Tibial artery (tissue), 4 donors: ENCODE data around the gene C4orf46.

Experiments
- DNase-seq, 2 donors: peaks; one replicate each; pipeline ENCODE4 v3.0.0-alpha.2; 2019
- H3K27ac ChIP-seq, 2 donors: fragments of 200-600 bp; sonication (generic) in 1 of 2; 1 replicate in 1 of 2; 2 replicates in 1 of 2; pipeline ENCODE4 v1.5.1; 2018 to 2019; ENCODE audit warnings: mild to moderate bottlenecking in 1 of 2
- H3K27me3 ChIP-seq, 2 donors: fragments of 200-600 bp; sonication (generic) in 1 of 2; one replicate each; pipeline versions ENCODE4 v1.5.1 to v1.6.0; 2016 to 2019
- H3K36me3 ChIP-seq, 3 donors: fragments of 200-600 bp; sonication (generic) in 2 of 3; one replicate each; pipeline ENCODE4 v1.5.1; 2016 to 2019; ENCODE audit warnings: mild to moderate bottlenecking in 2 of 3
- H3K4me1 ChIP-seq, 4 donors: fragments of 200-600 bp; sonication (generic) in 2 of 4; 1 replicate in 3 of 4; 2 replicates in 1 of 4; pipeline ENCODE4 v1.5.1; 2016 to 2019
- H3K4me3 ChIP-seq, 2 donors: fragments of 200-600 bp; sonication (generic) in 1 of 2; 1 replicate in 1 of 2; 2 replicates in 1 of 2; pipeline ENCODE4 v1.5.1; 2018 to 2019; ENCODE audit warnings: mild to moderate bottlenecking in 2 of 2
- H3K9me3 ChIP-seq, 3 donors: fragments of 200-600 bp; sonication (generic) in 1 of 3; one replicate each; pipeline ENCODE4 v1.5.1; 2016 to 2019
- intact Hi-C: fragments of 100-400 bp; cut with DNase I; formaldehyde crosslinking; loops from one replicate; pipeline ENCODE4 v1.15.0; 2023; ENCODE audit warnings: low total_unique reads
- TF ChIP-seq, protein P1 (sequence below), 2 experiments: fragments of 200-600 bp in 1 of 2; fragments of 450-650 bp in 1 of 2; IDR thresholded peaks; one replicate each; pipeline ENCODE4 v1.5.1; 2017 to 2019; ENCODE audit warnings: antibody characterized with exemption in 2 of 2, mild to moderate bottlenecking in 1 of 2, moderate library complexity in 1 of 2

Gene C4orf46

DNA sequence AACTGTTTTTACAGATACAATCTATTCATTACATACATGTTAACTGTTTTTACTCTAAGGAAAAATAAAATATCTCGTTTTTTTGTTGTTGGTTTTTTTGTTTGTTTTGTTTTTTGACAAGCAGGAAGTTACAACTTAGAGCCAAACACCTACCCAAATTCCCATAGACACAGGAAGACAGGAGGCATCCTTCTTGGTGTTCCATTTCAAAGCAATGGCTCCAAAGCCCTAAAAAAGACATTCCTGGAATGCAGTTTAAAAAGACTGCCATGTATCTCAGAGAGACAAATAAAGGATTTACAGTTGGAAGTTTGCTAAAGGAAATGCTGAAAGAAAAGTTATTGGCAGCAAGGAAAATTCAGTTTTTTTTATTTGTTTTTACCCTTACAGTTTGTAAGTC is 17.1 kb upstream of the C4orf46 start:
- intact Hi-C loops: no loop called here
- H3K9me3 ChIP-seq: no peaks in the 10 kb centered on the region
- no peak overlapping the region for H3K4me3 ChIP-seq
- no peaks in the 10 kb centered on the region for H3K27me3 ChIP-seq
- peaks cover 15 to 59% (median 43%) of the 10 kb centered on the region in 3 donors for H3K36me3 ChIP-seq
- no peaks in the 10 kb centered on the region for H3K4me1 ChIP-seq
- TF ChIP-seq, protein P1, sequence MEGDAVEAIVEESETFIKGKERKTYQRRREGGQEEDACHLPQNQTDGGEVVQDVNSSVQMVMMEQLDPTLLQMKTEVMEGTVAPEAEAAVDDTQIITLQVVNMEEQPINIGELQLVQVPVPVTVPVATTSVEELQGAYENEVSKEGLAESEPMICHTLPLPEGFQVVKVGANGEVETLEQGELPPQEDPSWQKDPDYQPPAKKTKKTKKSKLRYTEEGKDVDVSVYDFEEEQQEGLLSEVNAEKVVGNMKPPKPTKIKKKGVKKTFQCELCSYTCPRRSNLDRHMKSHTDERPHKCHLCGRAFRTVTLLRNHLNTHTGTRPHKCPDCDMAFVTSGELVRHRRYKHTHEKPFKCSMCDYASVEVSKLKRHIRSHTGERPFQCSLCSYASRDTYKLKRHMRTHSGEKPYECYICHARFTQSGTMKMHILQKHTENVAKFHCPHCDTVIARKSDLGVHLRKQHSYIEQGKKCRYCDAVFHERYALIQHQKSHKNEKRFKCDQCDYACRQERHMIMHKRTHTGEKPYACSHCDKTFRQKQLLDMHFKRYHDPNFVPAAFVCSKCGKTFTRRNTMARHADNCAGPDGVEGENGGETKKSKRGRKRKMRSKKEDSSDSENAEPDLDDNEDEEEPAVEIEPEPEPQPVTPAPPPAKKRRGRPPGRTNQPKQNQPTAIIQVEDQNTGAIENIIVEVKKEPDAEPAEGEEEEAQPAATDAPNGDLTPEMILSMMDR (IDR thresholded peaks at IDR 0.05): no peak
- no peak overlapping the region for H3K27ac ChIP-seq
- no peak for DNase-seq

DNA sequence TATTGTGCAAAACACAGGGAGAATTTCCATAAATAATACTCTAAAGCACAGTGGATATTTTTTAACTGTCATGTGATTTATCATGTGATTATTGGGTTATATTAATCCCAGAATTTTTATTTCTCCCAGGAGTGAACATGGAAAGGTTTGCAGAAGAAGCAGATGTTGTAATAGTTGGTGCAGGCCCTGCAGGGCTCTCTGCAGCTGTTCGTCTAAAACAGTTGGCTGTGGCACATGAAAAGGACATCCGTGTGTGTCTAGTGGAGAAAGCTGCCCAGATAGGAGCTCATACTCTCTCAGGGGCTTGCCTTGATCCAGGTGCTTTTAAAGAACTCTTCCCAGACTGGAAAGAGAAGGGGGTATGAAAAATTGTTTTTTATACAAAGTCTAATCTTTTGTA is 10.4 kb upstream of the C4orf46 start:
- H3K27me3 ChIP-seq: no peaks in the 10 kb centered on the region
- no peak overlapping the region for H3K4me3 ChIP-seq
- intact Hi-C loops: no loop called here
- no peak for DNase-seq
- no peak overlapping the region for H3K27ac ChIP-seq
- H3K36me3 ChIP-seq: peaks cover 12 to 27% (median 25%) of the 10 kb centered on the region in 3 donors
- no peaks in the 10 kb centered on the region for H3K4me1 ChIP-seq
- H3K9me3 ChIP-seq: no peaks in the 10 kb centered on the region
- TF ChIP-seq, protein P1 (IDR thresholded peaks at IDR 0.05): no peak

DNA sequence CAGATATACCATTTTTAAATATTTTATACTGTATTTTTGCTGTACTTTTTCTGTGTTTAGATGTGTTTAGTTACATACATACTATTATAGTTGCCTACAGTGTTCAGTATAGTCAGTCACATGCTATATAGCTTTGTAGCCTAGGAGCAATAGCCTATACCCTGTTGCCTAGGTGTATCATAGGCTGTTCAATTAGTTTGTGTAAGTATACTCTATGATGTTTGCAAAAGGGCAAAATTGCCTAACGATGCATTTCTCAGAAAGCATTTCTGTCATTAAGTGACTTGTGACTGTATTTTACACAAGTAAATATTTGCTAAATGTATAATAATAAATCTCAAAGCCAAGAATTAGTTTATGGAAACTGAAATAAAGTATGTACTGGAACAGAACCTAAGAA is 9.9 kb upstream of the C4orf46 start:
- Histone ChIP-seq H3K27ac (no peak overlapping the region), H3K36me3 (peaks cover 11 to 23% (median 21%) of the 10 kb centered on the region in 3 donors)

DNA sequence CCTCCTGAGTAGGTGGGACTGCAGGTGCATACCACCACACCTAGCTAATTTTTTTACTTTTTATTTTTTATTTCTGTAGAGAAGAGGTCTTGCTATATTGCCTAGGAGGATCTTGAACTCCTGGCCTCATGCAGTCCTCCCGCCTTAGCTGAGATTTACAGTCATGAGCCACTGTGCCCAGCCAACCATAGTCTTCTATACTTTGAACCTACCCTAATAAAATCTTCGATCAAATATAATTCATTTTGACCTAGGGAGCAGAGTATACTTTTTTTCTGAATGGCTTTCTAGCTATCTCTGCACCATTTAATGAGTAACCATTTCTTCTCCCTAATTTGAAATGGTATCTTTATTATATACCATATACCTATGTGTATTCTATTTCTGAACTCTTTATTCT is 7.1 kb upstream of the C4orf46 start:
- intact Hi-C loops: no loop called here
- H3K4me1 ChIP-seq: peaks cover 0 to under 1% (median 0%) of the 10 kb centered on the region in 4 donors
- no peak overlapping the region for H3K27ac ChIP-seq
- DNase-seq: no peak
- no peak overlapping the region for H3K4me3 ChIP-seq
- no peaks in the 10 kb centered on the region for H3K27me3 ChIP-seq
- TF ChIP-seq, protein P1 (IDR thresholded peaks at IDR 0.05): no peak
- H3K36me3 ChIP-seq: peaks cover 4 to 11% (median 9%) of the 10 kb centered on the region in 3 donors
- no peaks in the 10 kb centered on the region for H3K9me3 ChIP-seq

More for the DNA sequence above, 9.9 kb upstream of the C4orf46 start:
- H3K4me1 ChIP-seq: no peaks in the 10 kb centered on the region
- no peaks in the 10 kb centered on the region for H3K9me3 ChIP-seq
- no peak overlapping the region for H3K4me3 ChIP-seq
- intact Hi-C loops: no loop called here
- no peak for DNase-seq
- no peaks in the 10 kb centered on the region for H3K27me3 ChIP-seq
- TF ChIP-seq, protein P1 (IDR thresholded peaks at IDR 0.05): no peak

DNA sequence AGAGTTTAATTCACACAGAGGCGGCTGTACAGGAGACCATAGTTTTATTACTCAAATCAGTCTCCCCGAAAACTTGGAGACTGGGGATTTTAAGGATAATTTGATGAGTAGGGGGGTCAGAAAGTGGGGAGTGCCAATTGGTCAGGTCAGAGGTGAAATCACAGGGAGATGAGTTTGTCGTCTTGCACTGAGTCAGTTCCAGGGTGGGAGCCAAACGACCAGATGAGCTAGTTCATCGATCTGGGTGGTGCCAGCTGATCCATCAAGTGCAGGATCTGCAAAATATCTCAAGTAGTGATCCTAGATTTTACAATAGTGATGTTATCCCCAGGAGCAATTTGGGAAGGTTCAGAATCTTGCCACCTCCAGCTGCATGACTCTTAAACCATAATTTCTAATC is 4.4 kb upstream of the C4orf46 start:
- intact Hi-C loops: no loop called here
- Histone ChIP-seq H3K4me3 (no peak overlapping the region), H3K27ac (no peak overlapping the region), H3K27me3 (no peaks in the 10 kb centered on the region), H3K4me1 (peaks cover 0 to 11% (median 7%) of the 10 kb centered on the region in 4 donors), H3K9me3 (no peaks in the 10 kb centered on the region), H3K36me3 (peaks cover 0 to 4% (median 0%) of the 10 kb centered on the region in 3 donors)
- DNase-seq: no peak
- TF ChIP-seq, protein P1 (IDR thresholded peaks at IDR 0.05): no peak

DNA sequence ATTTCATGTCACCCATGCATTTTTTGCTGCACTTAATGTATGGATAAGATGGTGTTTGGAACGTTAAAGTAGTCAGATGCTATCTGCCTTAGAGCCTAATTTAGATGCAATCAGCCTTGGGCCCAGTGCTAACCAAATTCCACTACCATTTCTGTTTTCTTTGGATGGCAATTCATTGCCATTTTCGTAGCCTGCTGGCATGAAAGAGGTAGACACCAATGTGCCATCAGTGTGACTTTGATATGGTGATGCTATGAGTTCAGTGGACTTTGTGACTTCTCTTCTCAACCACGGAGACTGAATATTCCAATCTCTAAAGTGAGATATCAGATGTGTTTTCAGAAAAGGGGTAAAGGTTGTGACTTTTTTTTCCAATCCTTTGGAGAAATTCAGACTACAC is 1.9 kb upstream of the C4orf46 start:
- intact Hi-C loops: loop anchor here (2.0 kb wide), 1 partner anchor 49 kb away; the partner anchor contains the start of gene PPID
- Histone ChIP-seq H3K27ac (no peak overlapping the region), H3K36me3 (no peaks in the 10 kb centered on the region), H3K27me3 (no peaks in the 10 kb centered on the region), H3K4me3 (no peak overlapping the region), H3K9me3 (no peaks in the 10 kb centered on the region), H3K4me1 (peaks cover 0 to 20% (median 14%) of the 10 kb centered on the region in 4 donors)
- TF ChIP-seq, protein P1 (IDR thresholded peaks at IDR 0.05): no peak
- DNase-seq: no peak
